Left ventricle myocardium inferior (tissue), 1 donor: ENCODE results near the gene RPS25. TPM values are rescaled to one million over a fixed set of nuclear protein-coding genes. Genes with fewer than 3 reads are reported as not detected.

Source experiments
- DNase-seq: peaks from one replicate; pipeline ENCODE4 v3.0.0-alpha.2; 2020
- H3K27ac ChIP-seq: fragments of 200-600 bp; replicated peaks from 2 replicates; pipeline ENCODE4 v1.8.0; 2021
- H3K27me3 ChIP-seq: fragments of 200-600 bp; 2 replicates; pipeline ENCODE4 v1.8.0; 2021; ENCODE audit warnings: low read depth
- H3K36me3 ChIP-seq: fragments of 200-600 bp; 2 replicates; pipeline ENCODE4 v1.8.0; 2021
- H3K4me1 ChIP-seq: fragments of 200-600 bp; 2 replicates; pipeline ENCODE4 v1.8.0; 2021
- H3K4me3 ChIP-seq: fragments of 200-600 bp; 2 replicates; pipeline ENCODE4 v1.8.0; 2021; ENCODE audit warnings: mild to moderate bottlenecking, moderate library complexity
- H3K9me3 ChIP-seq: fragments of 200-600 bp; replicated peaks from 2 replicates; pipeline ENCODE4 v1.8.0; 2021
- intact Hi-C: fragments of 100-400 bp; cut with micrococcal nuclease; formaldehyde crosslinking; loops from one replicate; pipeline ENCODE4 v1.11.0; 2022
- total RNA-seq: library from RNA; stranded (reverse); fragmentation: NEBNext Ultra II Directional; extraction: Animal tissue kit (Norgen Biotek cat#: 25700); gene quantifications from one replicate; pipeline ENCODE4 v1.2.1, GENCODE V29; 2021
- TF ChIP-seq, protein P1 (sequence below): fragments of 200-600 bp; IDR thresholded peaks from 2 replicates; pipeline ENCODE4 v1.8.0; 2021; ENCODE audit warnings: antibody characterized with exemption, mild to moderate bottlenecking, borderline replicate concordance
- donor health status: DM: no; HTN: yes; CAD: no; lungs with severe emphysema.

RPS25 gene
- total RNA-seq, 1 donor from 2014 or later: 767 TPM

DNA sequence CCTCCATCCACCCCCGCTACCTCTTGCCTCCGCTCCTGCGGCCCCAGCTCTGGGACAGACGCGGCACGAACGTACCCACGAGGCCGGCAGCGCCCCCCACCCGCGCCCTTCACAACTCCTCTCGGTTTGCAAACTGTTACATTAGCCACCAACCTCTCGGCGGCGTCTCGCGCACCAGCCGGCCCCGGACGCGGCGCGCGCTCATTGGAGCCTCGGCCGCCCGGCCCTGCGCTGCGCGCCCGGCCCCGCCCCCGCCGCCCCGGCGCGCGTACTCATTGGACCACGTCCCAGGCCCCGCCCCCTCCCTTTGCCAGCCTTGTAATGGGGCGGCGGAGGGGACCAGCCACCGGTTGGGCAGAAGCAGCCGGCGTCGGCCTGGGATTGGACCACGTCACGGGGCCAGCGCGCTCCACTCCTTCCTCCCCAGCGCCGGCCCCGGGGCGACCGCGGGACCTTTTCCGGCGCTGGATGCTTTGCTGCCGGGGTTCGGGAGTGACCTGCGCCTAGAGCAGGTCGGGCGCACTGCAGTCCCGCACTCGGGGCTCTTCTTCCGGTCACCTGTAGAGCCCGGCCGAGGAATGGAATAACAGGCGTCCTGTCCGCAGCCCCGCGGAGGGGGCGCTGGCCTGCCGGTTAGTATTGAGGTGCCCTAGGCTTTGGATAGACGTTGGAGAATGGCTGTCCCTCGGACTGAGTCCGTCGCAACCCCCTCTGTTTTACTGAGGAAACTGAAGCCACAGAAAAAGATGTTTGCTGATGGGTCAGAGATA lies 39.0 kb upstream of the RPS25 start, which contains the start of gene HYOU1:
HYOU1 (minus strand) TSS at position 206 of the 770 bp plus-strand sequence. CDS start 1,045 bp downstream, outside the sequence.
- intact Hi-C loops: no loop called here
- Histone ChIP-seq H3K36me3 (peaks cover 33% of the 10 kb centered on the region), H3K4me3 (peak within 1 kb of the TSS; percentile 99), H3K9me3 (no peaks in the 10 kb centered on the region), H3K27me3 (no peaks in the 10 kb centered on the region), H3K27ac (peak within 1 kb of the TSS; percentile 85), H3K4me1 (peaks cover 42% of the 10 kb centered on the region)
- peak; percentile 99 for DNase-seq
- TF ChIP-seq, protein P1, sequence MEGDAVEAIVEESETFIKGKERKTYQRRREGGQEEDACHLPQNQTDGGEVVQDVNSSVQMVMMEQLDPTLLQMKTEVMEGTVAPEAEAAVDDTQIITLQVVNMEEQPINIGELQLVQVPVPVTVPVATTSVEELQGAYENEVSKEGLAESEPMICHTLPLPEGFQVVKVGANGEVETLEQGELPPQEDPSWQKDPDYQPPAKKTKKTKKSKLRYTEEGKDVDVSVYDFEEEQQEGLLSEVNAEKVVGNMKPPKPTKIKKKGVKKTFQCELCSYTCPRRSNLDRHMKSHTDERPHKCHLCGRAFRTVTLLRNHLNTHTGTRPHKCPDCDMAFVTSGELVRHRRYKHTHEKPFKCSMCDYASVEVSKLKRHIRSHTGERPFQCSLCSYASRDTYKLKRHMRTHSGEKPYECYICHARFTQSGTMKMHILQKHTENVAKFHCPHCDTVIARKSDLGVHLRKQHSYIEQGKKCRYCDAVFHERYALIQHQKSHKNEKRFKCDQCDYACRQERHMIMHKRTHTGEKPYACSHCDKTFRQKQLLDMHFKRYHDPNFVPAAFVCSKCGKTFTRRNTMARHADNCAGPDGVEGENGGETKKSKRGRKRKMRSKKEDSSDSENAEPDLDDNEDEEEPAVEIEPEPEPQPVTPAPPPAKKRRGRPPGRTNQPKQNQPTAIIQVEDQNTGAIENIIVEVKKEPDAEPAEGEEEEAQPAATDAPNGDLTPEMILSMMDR: no peak

DNA sequence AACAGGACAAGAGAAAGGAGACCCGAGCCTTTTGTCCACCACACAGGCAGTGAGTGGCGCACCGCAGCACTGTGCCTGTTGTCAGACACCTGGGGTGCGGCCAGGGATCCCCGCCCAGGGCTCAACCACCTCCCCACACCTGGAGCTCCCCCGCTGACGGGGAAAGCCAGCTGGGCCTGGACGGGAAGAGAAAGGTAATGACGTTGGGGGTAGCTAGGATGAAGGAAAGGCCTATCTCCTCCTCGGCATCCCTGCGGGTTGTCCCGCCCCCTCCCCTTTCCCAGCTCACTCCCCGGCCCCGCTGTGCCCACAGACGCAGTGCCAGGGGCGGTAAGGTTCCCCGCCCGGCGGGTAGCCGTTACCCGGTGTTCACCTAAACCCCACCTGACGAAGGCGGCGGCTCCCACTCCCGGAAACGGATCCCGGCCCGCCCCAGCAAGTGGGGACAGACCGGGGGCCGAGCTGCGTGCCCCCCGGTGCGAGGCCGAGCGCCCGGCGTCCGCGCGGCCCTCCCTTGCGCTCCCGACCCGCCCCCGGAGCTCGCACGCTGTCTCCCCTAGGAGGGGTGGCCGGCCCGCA lies 38.4 kb upstream of the RPS25 start:
- no peak for DNase-seq
- H3K9me3 ChIP-seq: no peaks in the 10 kb centered on the region
- H3K36me3 ChIP-seq: peaks cover 40% of the 10 kb centered on the region
- no peaks in the 10 kb centered on the region for H3K27me3 ChIP-seq
- peaks cover 38% of the 10 kb centered on the region for H3K4me1 ChIP-seq
- TF ChIP-seq, protein P1: no peak
- peak overlapping the region; percentile 85 for H3K27ac ChIP-seq
- intact Hi-C loops: no loop called here
- H3K4me3 ChIP-seq: peak overlapping the region; percentile 99

DNA sequence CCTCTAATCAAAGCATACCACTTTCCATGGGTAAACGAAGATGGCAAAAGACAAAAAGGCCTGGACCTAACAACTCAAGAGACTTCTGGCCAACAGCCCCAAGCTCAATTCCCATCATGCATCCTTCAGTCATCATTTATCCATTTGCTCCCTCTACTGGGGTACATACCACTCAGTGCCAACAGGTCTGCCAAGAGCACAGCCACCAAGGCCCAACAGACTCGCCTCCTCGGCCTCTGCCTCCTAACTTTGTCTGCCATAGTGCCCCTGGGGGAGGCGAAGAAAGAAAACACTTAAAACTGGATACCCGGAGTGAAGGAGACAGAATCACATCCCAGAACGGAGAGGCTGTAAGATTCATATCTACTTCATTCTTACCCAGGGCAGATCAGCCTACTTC lies 37.8 kb upstream of the RPS25 start:
- DNase-seq: no peak
- peaks cover 38% of the 10 kb centered on the region for H3K4me1 ChIP-seq
- peak overlapping the region; percentile 85 for H3K27ac ChIP-seq
- intact Hi-C loops: no loop called here
- peaks cover 46% of the 10 kb centered on the region for H3K36me3 ChIP-seq
- no peaks in the 10 kb centered on the region for H3K27me3 ChIP-seq
- no peaks in the 10 kb centered on the region for H3K9me3 ChIP-seq
- peak overlapping the region; percentile 99 for H3K4me3 ChIP-seq
- TF ChIP-seq, protein P1: no peak

DNA sequence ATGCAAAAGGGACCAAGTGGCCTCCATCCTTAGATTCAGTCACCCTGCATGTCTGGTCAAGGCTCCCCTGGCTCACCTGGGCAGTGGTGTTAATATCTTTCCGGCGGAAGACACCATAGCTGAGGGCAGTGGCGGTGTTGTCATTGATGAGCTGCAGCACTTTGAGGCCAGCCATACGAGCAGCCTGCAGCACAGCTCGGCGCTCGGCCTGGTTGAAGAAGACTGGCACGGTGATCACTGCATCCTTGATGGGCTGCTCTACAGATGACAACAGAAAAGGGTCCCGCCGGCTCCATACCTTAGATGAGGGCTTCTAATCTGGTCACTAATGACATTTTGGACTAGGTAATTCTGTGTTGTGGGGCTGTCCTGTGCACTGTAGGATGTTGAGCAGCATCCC lies 36.3 kb upstream of the RPS25 start:
- Histone ChIP-seq H3K27ac (no peak overlapping the region), H3K36me3 (peaks cover 61% of the 10 kb centered on the region), H3K9me3 (no peaks in the 10 kb centered on the region), H3K4me3 (no peak overlapping the region), H3K4me1 (peaks cover 38% of the 10 kb centered on the region), H3K27me3 (no peaks in the 10 kb centered on the region)
- intact Hi-C loops: no loop called here
- TF ChIP-seq, protein P1: no peak
- DNase-seq: no peak

DNA sequence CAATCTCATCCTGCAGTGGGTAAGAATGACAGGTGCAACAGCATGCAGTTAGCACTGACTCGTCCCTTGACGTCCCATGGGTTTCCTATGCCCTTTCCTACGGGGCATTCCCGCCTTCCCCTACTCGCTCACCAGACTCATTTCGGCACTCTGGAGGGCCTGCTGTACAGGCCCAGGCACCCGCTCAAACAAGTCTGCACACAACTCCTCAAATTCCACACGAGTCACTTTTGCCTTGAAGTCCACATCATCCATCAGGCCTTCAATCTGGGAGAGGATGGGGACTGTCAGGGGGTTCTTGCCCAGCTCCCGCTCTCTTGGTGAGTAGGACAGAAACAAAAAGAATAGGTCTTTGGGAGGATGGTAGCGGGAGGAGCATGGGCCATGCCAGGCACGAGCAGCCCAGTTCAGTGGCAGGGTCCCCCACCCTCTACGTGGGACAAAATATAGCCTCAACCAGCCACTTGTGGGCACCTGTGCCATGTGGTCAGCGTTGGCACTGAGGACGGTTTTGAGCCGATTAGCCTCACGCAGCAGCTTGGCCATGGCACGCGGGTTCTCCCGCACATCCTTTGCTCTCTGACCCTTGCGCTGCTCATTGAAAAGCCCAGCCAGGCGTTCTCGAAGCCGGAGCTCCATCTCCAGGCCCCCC lies 34.1 kb upstream of the RPS25 start:
- peaks cover 27% of the 10 kb centered on the region for H3K4me1 ChIP-seq
- no peak for DNase-seq
- intact Hi-C loops: no loop called here
- no peak overlapping the region for H3K4me3 ChIP-seq
- TF ChIP-seq, protein P1: no peak
- no peaks in the 10 kb centered on the region for H3K9me3 ChIP-seq
- H3K27me3 ChIP-seq: no peaks in the 10 kb centered on the region
- H3K27ac ChIP-seq: no peak overlapping the region
- peaks cover 82% of the 10 kb centered on the region for H3K36me3 ChIP-seq
